UCSD-AML1 (cell line): ENCODE data around the gene TMEM116.
"Not testable (repeated sequence)": the region's sequence is repeated elsewhere in the genome, so short reads cannot be mapped to it uniquely, and the experiment has no call there.

Experiments used
- DNase-seq: peaks from one replicate; lab custom pipeline; 2025; ENCODE audit not compliant: unreplicated experiment; lab: John Stamatoyannopoulos, UW

TMEM116 gene

DNA sequence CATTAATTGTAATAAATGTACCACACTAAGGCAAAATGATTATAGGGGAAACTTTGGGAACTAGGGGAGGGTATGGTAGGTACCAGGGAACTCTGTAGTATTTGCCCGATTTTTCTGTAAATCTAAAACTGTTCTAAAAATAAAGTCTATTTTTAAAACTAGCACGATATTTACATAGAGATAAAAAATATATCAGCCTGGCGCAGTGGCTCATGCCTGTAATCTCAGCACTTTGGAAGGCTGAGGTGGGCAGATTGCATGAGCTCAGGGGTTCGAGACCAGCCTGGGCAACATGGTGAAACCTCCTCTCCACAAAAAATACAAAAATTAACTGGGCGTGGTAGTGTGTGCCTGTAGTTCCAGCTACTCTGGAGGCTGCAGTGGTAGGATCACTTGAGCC, 32.4 kb downstream of the TMEM116 start:
- DNase-seq, result no peak

DNA sequence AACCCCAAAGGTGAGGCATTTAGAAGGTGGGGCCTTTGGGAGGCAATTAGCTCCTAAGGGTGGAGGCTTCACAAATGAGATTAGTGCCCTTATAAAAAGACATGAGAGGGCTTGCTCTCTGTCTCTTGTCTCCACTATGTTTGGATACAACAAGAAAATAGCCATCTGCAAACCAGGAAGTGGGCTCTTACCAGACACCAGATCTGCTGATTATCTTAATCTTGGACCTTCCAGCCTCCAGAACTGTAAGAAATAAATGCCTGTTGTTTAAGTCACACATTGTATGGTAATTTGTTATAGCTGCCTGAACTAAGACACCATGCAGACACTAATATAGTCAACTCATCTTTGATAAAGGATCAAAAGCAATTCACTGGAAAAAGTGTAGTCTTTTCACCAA, 34.4 kb downstream of the TMEM116 start:
- DNase-seq, result no peak

DNA sequence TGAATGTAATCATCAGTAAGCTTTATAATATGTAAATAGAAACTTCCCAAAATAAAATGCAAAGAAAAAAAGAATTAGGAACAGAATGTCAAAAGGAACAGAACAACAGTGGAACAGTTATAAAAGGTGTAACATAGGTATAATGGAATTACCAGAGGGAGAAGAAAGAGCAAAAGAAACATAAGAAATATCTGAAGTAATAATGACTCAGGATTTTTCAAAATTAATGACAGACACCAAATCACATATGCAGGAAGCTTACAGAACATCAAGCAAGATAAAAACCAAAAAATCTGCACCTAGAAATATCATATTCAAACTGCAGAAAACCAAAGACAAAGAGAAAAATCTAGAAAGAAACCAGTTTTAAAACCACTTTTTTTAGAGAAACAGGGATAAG, 36.1 kb downstream of the TMEM116 start:
- no peak for DNase-seq

DNA sequence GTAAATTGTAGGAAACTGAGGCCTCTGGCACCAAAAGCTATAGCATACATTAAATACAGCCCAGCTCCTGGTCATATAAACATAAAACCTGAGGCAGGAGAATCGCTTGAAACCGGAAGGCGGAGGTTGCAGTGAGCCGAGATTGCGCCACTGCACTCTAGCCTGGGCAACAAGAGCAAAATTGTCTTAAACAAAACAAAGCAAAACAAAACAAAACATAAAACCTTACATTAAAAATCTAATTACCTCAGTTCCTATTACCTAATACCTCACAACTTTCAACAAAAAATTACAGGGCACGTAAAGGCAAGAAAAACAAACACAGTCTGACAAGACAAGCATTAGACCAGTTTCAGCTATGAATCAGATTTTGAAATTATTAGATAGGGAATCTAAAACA, 36.7 kb downstream of the TMEM116 start:
- DNase-seq, result no peak

DNA sequence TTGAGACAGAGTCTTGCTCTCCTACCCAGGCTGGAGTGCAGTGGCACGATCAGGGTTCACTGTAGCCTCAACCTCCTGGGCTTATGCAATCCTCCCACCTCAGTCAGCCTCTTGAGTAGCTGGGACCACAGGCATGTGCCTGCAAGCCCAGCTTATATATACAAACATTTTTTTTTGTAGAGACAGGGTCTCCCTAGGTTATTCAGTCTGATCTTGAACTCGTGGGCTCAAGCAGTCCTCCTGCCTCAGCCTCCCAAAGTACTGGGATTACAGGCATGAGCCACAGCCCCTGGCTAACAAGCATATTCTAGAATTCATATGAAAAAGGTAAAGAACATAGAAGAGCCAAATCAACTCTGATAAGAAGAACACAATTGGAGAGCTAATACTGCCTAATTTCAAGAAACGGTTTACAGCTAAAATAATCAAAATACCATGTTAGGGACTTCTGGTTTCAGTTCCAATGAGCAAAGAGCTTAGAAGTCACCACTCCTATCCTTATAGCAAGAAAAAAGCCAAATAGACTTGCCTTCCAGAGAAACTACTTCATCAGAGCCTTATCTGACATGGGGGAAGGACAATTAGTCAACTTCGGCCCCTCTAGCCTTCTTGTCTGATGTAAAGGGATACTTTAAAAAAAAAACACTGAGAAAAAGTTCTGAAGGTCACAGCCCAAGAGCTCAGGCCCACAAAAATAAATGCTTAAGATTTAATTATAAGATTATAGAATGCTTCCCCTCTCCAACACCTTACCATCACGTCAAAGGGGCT, 37.6 kb downstream of the TMEM116 start:
- no peak for DNase-seq

DNA sequence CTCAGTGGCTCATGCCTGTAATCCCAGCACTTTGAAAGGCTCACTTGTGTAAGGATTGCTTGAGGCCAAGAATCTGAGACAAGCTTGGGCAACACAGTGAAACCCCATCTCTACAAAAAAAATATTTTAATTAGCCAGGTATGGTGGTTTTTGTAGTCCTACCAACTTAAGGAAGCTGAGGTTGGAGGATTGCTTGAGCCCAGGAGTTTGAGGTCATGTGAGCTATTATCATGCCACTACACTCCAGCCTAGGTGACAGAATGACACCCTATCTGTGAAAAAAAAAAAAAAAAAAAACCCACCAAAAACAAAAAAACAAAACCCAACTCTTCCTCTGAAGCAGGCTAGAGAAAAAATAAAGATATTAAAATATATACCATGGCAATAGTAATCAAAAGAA, 41.2 kb downstream of the TMEM116 start:
- DNase-seq, result no peak

DNA sequence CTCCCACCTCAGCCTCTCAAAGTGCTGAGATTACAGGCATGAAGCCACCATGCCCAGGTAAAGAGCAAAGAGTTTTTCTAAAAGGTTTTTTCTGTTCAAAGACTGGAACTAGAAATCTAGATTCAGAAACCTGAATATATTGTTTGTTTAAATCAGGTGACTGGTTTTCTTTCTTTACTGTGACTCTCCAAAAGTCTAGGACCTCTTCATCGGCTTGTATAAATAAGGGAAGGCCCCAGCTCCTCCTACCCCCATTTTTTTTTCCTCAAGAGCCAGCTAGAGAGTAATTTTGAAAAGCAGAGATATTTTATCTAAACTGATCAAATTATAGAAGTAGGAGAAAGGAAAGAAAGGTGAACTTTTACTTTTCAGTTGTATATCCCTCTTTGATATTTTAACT, 48.0 kb downstream of the TMEM116 start:
- no peak for DNase-seq

DNA sequence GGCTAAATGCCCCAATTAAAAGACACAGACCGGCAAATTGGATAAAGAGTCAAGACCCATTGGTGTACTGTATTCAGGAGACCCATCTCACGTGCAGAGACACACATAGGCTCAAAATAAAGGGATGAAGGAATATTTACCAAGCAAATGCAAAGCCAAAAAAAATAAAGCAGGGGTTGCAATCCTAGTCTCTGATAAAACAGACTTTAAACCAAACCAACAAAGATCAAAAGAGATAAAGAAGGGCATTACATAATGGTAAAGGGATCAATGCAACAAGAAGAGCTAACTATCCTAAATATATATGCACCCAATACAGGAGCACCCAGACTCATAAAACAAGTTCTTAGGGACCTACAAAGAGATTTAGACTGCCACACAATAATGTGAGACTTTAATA, 53.4 kb downstream of the TMEM116 start:
- DNase-seq, result not testable (repeated sequence)

DNA sequence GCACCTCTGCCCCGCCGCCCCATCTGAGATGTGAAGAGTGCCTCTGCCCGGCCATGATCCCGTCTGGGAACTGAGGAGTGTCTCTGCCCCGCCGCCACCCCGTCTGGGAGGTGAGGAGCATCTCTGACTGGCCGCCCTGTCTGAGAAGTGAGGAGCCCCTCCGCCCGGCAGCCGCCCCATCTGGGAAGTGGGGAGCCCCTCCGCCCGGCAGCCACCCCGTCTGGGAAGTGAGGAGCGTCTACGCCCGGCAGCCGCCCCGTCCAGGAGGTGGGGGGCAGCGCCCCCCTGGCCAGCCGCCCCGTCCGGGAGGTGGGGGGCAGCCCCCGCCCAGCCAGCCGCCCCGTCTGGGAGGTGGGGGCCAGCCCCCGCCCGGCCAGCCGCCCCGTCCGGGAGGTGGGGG, 55.7 kb downstream of the TMEM116 start:
- not testable (repeated sequence) for DNase-seq

DNA sequence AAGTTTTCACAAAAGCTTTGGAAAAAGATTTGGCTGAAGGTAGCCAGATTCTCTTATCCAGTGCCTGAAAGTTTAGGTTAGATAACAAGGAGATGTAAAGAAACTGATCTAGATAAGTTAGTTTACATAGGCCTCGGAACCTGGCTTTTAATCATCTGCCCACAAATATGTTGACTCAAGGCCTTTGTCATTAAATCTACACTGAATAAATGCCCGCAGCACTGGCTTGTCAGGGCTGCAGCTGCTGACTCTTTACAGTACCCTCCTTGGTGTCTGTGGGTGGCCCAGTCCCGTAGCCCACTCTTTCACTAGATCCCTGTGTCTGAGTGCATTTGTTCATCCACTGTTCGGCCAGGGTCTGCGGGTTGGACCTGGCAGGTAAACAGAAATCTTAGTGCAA, 58.0 kb downstream of the TMEM116 start:
- no peak for DNase-seq

DNA sequence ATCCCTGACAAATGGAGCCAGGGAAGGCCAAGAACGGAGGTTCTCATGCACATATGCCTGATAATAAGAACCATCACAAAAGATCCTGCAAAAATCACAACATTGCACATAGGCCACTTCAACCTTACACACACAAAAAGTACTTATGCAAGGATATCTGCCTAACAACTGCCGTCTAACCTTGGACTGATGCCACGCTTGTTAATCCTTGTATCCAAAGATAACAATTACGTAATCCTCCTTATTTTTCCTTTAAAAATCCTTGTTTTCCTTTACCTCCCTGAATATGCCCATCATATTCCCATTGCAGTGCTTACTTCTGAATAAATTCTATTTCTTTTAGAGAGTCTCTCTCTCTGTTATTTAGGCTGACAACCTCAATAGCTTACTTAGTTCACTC, 59.5 kb downstream of the TMEM116 start:
- DNase-seq, result no peak

DNA sequence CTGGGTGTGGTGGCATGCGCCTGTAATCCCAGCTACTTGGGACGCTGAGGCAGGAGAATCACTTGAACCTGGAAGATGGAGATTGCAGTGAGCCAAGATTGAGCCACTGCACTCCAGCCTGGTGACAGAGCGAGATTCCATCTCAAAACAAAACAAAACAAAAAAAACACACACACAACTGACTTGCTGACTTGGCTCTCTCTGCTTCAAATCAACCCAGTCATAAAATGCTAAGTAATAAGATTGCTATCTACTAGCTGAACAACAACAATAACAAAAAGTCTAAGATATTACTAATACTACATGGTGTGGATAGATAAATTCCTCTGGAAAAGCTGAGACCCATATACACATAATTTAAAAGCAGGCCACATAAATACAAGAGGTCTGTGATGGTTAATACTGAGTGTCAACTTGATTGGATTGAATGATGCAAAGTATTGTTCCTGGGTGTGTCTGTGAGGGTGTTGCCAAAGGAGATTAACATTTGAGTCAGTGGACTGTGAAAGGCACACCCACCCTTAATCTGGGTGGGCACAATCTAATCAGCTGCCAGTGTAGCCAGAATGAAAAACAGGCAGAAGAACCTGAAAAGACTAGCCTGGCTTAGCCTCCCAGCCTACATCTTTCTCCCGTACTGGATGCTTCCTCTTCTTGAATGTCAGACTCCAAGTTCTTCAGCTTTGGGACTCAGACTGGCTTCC, 60.7 kb downstream of the TMEM116 start:
- not testable (repeated sequence) for DNase-seq

DNA sequence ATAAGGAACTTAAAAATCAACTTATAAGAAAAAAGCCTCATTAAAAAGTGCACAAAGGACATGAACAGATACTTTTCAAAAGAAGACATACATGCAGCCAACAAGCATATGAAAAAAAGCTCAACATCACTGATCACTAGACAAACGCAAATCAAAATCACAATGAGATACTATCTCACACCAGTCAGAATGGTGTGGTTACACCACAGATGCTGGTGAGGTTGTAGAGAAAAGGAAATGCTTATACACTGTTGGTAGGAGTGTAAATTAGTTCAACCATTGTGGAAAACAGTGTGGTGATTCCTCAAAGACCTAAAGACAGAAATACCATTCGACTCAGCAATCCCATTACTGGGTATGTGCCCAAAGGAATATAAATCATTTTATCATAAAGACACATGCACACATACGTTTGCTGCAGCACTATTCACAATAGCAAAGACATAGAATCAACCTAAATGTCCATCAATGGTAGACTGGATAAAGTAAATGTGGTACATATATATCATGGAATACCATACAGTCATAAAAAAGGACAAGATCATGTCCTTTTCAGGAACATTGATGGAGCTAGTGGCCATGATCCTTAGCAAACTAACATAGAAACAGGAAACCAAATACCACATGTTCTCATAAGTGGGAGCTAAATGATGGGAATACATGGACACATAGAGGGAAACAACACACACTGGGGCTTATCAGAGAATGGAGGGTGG, 61.8 kb downstream of the TMEM116 start:
- not testable (repeated sequence) for DNase-seq

DNA sequence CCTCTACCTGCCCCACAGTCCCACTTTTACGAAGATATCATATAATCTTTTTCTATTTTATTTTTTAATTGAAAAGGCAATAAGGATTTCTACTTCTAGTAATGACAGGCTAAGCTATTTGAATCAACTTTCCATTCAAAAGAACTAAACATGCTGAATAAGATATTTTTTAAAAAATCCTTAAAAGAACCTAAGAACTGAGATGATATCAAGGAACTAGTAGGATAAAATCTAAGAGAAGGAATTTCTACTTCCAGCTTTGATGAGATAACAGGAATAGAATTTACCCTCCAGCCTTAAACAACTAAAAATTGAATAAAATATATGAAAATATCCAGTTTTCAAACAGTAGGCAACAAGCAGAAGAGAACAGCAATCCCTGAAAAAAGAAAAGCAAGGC, 69.0 kb downstream of the TMEM116 start:
- DNase-seq, result no peak

DNA sequence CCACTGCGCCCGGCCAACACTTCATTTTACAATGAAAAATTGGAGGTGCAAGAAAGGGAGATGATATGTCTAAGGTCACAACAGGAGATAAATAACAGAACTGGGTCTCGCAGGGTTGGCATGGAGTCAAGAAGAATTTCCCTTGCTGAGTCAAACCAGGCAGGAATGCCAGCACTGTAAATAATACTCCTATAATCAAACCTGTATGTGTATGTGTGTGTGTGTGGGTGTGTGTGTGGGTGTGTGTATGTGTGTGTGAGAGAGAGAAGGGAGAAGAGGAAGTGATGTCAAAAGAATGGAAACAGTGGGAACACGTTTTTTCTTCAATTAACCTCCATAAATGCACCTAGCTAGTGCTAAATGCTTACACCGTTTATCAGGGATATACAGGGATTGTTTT, 70.4 kb downstream of the TMEM116 start:
- DNase-seq, result no peak

DNA sequence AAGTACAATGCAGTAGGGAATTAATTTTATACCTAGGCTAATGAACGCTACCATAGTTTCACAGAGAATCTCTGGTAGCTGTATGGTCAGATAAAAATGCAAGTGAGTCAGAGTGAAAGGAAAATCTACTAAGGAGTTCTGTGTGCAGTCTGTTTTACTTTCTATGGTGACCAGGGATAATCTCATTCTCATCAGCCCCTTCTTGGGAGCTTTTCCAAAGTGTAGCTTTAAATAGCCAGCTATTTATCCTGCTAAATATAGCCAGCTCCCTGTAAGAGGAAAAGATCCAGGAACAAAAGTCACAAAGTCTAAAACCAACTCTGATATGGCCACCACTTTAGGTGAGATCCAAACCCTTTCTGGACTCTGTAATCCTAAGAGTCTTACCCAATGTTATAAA, 75.5 kb downstream of the TMEM116 start:
- DNase-seq, result no peak

DNA sequence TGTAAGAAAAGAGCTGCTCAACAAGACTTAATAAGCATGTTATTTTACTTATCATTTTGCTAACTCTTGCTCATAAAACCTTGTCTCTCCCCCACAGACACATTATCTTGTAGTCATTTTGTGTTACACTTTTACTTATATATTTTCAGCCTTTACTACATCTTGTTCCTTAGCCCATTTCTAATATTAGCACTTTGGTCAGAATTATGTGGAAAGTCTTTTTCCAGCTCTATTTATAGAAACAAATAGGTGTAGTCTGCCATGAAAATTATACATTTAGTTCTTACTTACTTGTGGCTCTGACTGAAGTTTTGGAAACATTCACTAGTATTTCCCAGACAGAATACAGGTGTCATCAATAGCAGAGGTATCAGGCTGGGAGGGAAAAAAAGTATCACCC, 76.1 kb downstream of the TMEM116 start:
- no peak for DNase-seq

DNA sequence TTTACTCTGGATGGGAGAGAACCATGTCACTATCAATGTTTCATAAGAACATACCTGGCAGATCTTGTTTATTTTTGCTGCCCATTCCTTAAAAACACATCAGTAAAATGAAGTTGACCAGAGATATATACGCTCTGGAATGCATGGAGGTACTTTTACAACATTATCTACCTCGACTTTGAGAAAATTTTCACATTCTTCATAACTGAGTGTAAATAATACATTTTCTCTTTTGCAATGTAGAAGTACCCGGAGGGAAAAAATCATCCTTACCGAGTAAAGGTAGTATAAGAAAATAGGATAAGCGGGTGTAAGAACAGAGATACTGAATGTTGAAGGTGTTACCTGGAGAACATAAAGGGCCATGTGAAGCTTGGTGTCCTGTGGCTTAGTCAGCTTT, 80.7 kb downstream of the TMEM116 start:
- DNase-seq, result no peak

DNA sequence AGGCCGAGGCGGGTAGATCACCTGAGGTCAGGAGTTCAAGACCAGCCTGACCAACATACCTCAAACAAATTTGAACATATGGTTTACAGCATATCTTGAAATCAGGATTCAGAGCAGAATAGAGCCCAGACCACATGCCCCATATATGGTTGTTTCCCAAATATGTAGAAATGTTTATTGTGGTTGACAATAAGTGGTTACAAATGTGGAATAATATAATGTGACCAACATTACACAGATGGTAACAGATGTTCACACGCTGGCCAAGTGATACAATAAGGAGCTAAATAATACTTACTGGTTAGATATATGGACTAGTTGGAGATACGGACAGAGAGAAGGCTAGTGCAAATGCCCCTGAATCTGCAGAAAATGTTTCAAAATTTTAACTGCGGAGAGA, 85.6 kb downstream of the TMEM116 start:
- DNase-seq, result no peak

DNA sequence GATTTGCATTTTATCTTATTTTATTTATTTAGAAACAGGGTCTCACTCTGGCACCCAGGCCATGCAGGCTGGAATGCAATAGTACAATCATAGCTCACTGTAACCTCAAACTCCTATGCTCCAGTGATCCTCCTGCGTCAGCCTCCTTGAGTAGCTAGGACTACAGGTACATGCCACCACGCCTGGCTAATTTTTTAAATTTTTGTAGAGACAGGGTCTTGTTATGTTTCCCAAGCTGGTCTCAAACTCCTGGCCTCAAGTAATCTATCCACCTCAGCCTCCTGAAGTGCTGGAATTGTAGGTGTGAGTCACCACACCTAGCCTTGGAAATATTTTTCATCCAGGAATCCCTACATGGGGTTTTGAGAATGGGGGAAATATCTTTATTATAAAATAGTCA, 86.3 kb downstream of the TMEM116 start:
- no peak for DNase-seq

DNA sequence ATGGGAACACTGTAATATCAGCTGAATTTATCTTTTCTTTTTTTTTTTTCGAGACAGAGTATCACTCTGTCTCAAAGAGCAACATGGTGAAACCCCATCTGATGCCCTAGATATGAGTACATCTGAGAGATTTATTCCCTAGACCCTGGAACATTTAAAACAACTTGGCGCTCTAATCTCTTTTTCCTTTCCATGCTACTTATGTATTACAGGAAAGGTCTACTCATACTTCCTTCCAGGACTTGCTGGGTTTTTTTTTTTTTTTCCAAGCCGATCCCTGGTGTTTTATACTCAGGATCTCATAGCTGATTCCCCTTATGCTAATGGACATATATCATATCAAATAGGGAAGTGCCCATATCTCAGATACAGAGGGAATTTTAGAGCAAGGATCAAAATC, 87.8 kb downstream of the TMEM116 start:
- no peak for DNase-seq

DNA sequence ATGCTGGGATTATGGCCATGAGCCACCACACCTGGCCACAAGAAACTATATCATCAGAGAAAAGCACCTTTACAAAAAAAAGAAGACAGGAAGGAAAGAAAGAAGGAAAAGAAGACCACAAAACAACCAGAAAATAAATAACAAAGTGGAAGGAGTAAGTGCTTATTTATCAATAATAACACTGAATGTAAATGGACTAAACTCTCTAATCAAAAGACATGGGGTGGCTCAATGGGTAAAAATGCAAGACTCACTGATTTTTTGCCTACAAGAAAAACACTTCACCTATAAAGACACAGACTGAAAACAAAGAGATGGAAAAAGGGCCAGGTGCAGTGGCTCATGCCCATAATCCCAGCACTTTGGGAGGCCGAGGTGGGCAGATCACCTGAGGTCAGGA, 105.2 kb downstream of the TMEM116 start:
- no peak for DNase-seq
